Transverse colon (tissue), 3 donors: Measurements from ENCODE around the gene DNAJB13.

Experiments used
- POLR2A ChIP-seq: fragments of 450-650 bp; IDR thresholded peaks from one replicate; pipeline ENCODE4 v1.6.1; 2016; ENCODE audit warnings: antibody characterized with exemption, mild to moderate bottlenecking, moderate library complexity
- TF ChIP-seq, protein P1 (sequence below), 5 experiments: fragments of 200-600 bp in 3 of 5; fragments of 450-650 bp in 2 of 5; sonication (generic) in 3 of 5; IDR thresholded peaks; 1 replicate in 2 of 5; 2 replicates in 3 of 5; pipeline ENCODE4 v1.5.1; 2016 to 2017; ENCODE audit warnings: antibody characterized with exemption in 5 of 5, inconsistent platforms in 3 of 5, mild to moderate bottlenecking in 2 of 5, moderate library complexity in 1 of 5

DNA sequence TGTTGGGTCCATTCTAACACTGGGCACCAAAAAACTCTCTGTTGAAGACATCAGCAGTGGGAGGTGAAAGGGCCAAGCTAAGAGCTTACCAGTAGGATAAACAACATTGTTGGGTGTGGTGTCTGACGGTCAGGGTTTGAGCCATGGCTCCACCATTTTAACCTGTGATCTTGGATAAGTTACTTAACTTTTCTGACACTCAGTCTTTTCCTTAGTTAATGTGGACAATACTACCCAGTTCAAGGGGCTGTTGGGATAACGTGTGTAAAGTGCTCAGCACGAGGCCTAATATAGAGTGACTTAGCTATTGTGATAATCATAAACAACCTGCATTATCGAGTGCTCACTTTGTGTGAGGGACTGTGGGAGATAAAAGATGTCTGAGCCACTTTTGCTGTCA lies 52.0 kb downstream of the DNAJB13 start:
- no peak for TF ChIP-seq POLR2A
- TF ChIP-seq, protein P1, sequence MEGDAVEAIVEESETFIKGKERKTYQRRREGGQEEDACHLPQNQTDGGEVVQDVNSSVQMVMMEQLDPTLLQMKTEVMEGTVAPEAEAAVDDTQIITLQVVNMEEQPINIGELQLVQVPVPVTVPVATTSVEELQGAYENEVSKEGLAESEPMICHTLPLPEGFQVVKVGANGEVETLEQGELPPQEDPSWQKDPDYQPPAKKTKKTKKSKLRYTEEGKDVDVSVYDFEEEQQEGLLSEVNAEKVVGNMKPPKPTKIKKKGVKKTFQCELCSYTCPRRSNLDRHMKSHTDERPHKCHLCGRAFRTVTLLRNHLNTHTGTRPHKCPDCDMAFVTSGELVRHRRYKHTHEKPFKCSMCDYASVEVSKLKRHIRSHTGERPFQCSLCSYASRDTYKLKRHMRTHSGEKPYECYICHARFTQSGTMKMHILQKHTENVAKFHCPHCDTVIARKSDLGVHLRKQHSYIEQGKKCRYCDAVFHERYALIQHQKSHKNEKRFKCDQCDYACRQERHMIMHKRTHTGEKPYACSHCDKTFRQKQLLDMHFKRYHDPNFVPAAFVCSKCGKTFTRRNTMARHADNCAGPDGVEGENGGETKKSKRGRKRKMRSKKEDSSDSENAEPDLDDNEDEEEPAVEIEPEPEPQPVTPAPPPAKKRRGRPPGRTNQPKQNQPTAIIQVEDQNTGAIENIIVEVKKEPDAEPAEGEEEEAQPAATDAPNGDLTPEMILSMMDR (IDR thresholded peaks at IDR 0.05): no peak
